A204.1 (cell line): ENCODE data around the gene CD164.

ENCODE experiments used
- FAIRE-seq: peaks from 2 replicates; lab custom pipeline; 2012; peaks lifted over from hg19 to GRCh38; lab: Jason Lieb, UNC

CD164 gene

GRCh38 chr6:109381747-109382575, at the start of gene CD164:
CD164 (minus strand) TSS chr6:109382467; CDS start chr6:109382378, 89 bp downstream.
- FAIRE-seq, result no peak

GRCh38 chr6:109429496-109429895, 47.2 kb upstream of the CD164 start:
- FAIRE-seq, result no peak

- no peak for FAIRE-seq
Measured at GRCh38 chr6:109428889-109429477, 46.7 kb upstream of the CD164 start.

GRCh38 chr6:109424946-109425345, 42.7 kb upstream of the CD164 start:
- FAIRE-seq, result no peak

GRCh38 chr6:109421184-109421583, 38.9 kb upstream of the CD164 start:
- FAIRE-seq, result no peak

GRCh38 chr6:109420751-109421150, 38.5 kb upstream of the CD164 start:
- FAIRE-seq, result no peak

GRCh38 chr6:109417646-109418045, 35.4 kb upstream of the CD164 start:
- FAIRE-seq, result no peak

GRCh38 chr6:109411034-109411433, 28.8 kb upstream of the CD164 start:
- no peak for FAIRE-seq

- no peak for FAIRE-seq
Measured at GRCh38 chr6:109406196-109406595, 23.9 kb upstream of the CD164 start.

GRCh38 chr6:109397020-109397419, 14.8 kb upstream of the CD164 start:
- FAIRE-seq, result no peak

GRCh38 chr6:109396046-109396718, 13.9 kb upstream of the CD164 start:
- no peak for FAIRE-seq

- no peak for FAIRE-seq
Measured at GRCh38 chr6:109393886-109394281, 11.6 kb upstream of the CD164 start.

- no peak for FAIRE-seq
Measured at GRCh38 chr6:109393157-109393885, 11.1 kb upstream of the CD164 start.

GRCh38 chr6:109389650-109390274, 7.5 kb upstream of the CD164 start:
- no peak for FAIRE-seq

- no peak for FAIRE-seq
Measured at GRCh38 chr6:109388265-109388664, 6.0 kb upstream of the CD164 start.

GRCh38 chr6:109383438-109383940, 1.2 kb upstream of the CD164 start:
- FAIRE-seq, result no peak

- FAIRE-seq, result peak; percentile 83
Measured at GRCh38 chr6:109382576-109383437, 540 bp upstream of the CD164 start.

- no peak for FAIRE-seq
Measured at GRCh38 chr6:109381061-109381746, 1.1 kb downstream of the CD164 start.

GRCh38 chr6:109379711-109380110, 2.6 kb downstream of the CD164 start:
- no peak for FAIRE-seq

GRCh38 chr6:109377717-109378116, 4.5 kb downstream of the CD164 start:
- FAIRE-seq, result no peak
